PFSK-1 (cell line): Measurements from ENCODE around the gene EEFSEC.

Experiments
- FOXP2 ChIP-seq: optimal IDR thresholded peaks from 2 replicates; pipeline ENCODE3; 2011; ENCODE audit warnings: borderline replicate concordance, control low read depth, inconsistent platforms; ENCODE audit not compliant: insufficient read depth; ENCODE audit errors: extremely low read length, extremely low read depth
- POLR2AphosphoS5 ChIP-seq: IDR thresholded peaks from 2 replicates; pipeline ENCODE4 v1.6.1; 2012; ENCODE audit warnings: low read depth, mild to moderate bottlenecking, control low read depth, low read length, moderate library complexity
- REST ChIP-seq, 2 experiments: IDR thresholded peaks; 2 replicates each; pipeline versions ENCODE4 v1.6.1 to v1.8.0; 2011 to 2012; ENCODE audit warnings: low read depth in 2 of 2, low read length in 2 of 2, control low read depth in 1 of 2, inconsistent platforms in 1 of 2, mild to moderate bottlenecking in 1 of 2, moderate library complexity in 1 of 2; ENCODE audit not compliant: insufficient read depth in 1 of 2
- SIN3A ChIP-seq: IDR thresholded peaks from 2 replicates; pipeline ENCODE4 v1.6.1; 2012; ENCODE audit warnings: mild to moderate bottlenecking, low read length, moderate library complexity, borderline replicate concordance; ENCODE audit not compliant: insufficient read depth
- TAF1 ChIP-seq: IDR thresholded peaks from 2 replicates; pipeline ENCODE4 v1.6.1; 2012; ENCODE audit warnings: low read length, control low read depth, borderline replicate concordance; ENCODE audit not compliant: insufficient read depth

The EEFSEC gene

GRCh38 chr3:128412180-128413002 is 259.1 kb downstream of the EEFSEC start:
- TF ChIP-seq REST (IDR thresholded peaks at IDR 0.05; ENCODE audit: insufficient read depth in 1 of 2, low read depth in 2 of 2, low read length in 2 of 2) (no peak), SIN3A (no peak), POLR2AphosphoS5 (no peak), TAF1 (no peak), FOXP2 (no peak)

- TF ChIP-seq TAF1 (no peak), REST (IDR thresholded peaks at IDR 0.05; ENCODE audit: insufficient read depth in 1 of 2, low read depth in 2 of 2, low read length in 2 of 2) (no peak)
Observed at GRCh38 chr3:128413003-128413370, 259.7 kb downstream of the EEFSEC start.

- TF ChIP-seq FOXP2 (no peak), TAF1 (no peak), POLR2AphosphoS5 (no peak), REST (IDR thresholded peaks at IDR 0.05; ENCODE audit: insufficient read depth in 1 of 2, low read depth in 2 of 2, low read length in 2 of 2) (no peak), SIN3A (no peak)
Observed at GRCh38 chr3:128413413-128414205, 260.3 kb downstream of the EEFSEC start.

GRCh38 chr3:128415200-128415772 is 262.0 kb downstream of the EEFSEC start:
- no peak for TF ChIP-seq FOXP2
- TF ChIP-seq SIN3A: no peak
- no peak for TF ChIP-seq REST (IDR thresholded peaks at IDR 0.05; ENCODE audit: insufficient read depth in 1 of 2, low read depth in 2 of 2, low read length in 2 of 2)
- no peak for TF ChIP-seq TAF1
- no peak for TF ChIP-seq POLR2AphosphoS5
